OCI-LY3 (cell line): ENCODE results near the gene M1AP.

Source experiments
- H2AFZ ChIP-seq: fragments of 200-600, 300-600 bp; shearing (Covaris generic); 2 replicates; pipeline ENCODE4 v1.6.0; 2014; ENCODE audit warnings: antibody characterized with exemption, low read depth, low read length
- H3K27ac ChIP-seq: fragments of 200-600, 300-600 bp; sonication (generic); 2 replicates; pipeline ENCODE4 v1.5.1; 2014; ENCODE audit warnings: mild to moderate bottlenecking, low read length, moderate library complexity, mixed read lengths
- H3K27me3 ChIP-seq: fragments of 200-600, 300-600 bp; sonication (generic); 2 replicates; pipeline ENCODE4 v1.6.1; 2014; ENCODE audit warnings: low read depth, low read length, mixed read lengths
- H3K36me3 ChIP-seq: fragments of 200-600, 300-600 bp; sonication (generic); replicated peaks from 2 replicates; pipeline ENCODE3; 2014; ENCODE audit warnings: low read depth, low read length, mixed read lengths
- H3K4me1 ChIP-seq: fragments of 300-600, 200-600 bp; sonication (generic); 2 replicates; pipeline ENCODE4 v1.6.1; 2014; ENCODE audit warnings: low read length, mixed read lengths
- H3K4me2 ChIP-seq: fragments of 200-600, 300-600 bp; sonication (generic); 2 replicates; pipeline ENCODE4 v1.6.1; 2014; ENCODE audit warnings: low read length, mixed read lengths
- H3K4me3 ChIP-seq: fragments of 300-600, 200-600 bp; sonication (generic); 2 replicates; pipeline ENCODE4 v1.5.1; 2014; ENCODE audit warnings: antibody characterized with exemption, mild to moderate bottlenecking, low read length, moderate library complexity
- H3K79me2 ChIP-seq: fragments of 300-600, 200-600 bp; shearing (Covaris generic); 2 replicates; pipeline ENCODE4 v1.6.1; 2014; ENCODE audit warnings: mild to moderate bottlenecking, low read length, mixed read lengths
- H3K9ac ChIP-seq: fragments of 300-600, 200-600 bp; shearing (Covaris generic); 2 replicates; pipeline ENCODE4 v1.6.0; 2014; ENCODE audit warnings: mild to moderate bottlenecking, low read length, moderate library complexity
- H3K9me3 ChIP-seq: fragments of 200-600, 300-600 bp; shearing (Covaris generic); 2 replicates; pipeline ENCODE4 v1.6.1; 2014; ENCODE audit warnings: low read length, mixed read lengths; ENCODE audit not compliant: insufficient read depth
- H4K20me1 ChIP-seq: fragments of 200-600, 300-600 bp; sonication (generic); 2 replicates; pipeline ENCODE4 v1.6.1; 2016; ENCODE audit warnings: low read length, mixed read lengths; ENCODE audit not compliant: insufficient read depth
- EZH2phosphoT487 ChIP-seq: fragments of 200-600 bp; shearing (Covaris generic); IDR thresholded peaks from 2 replicates; pipeline ENCODE4 v1.6.1; 2018; ENCODE audit warnings: antibody characterized with exemption, mixed run types, low read depth
- TF ChIP-seq, protein P1 (sequence below): fragments of 200-600, 300-600 bp; sonication (generic); IDR thresholded peaks from 2 replicates; pipeline ENCODE4 v1.5.1; 2014; ENCODE audit warnings: antibody characterized with exemption, low read length, low read depth

M1AP gene

DNA sequence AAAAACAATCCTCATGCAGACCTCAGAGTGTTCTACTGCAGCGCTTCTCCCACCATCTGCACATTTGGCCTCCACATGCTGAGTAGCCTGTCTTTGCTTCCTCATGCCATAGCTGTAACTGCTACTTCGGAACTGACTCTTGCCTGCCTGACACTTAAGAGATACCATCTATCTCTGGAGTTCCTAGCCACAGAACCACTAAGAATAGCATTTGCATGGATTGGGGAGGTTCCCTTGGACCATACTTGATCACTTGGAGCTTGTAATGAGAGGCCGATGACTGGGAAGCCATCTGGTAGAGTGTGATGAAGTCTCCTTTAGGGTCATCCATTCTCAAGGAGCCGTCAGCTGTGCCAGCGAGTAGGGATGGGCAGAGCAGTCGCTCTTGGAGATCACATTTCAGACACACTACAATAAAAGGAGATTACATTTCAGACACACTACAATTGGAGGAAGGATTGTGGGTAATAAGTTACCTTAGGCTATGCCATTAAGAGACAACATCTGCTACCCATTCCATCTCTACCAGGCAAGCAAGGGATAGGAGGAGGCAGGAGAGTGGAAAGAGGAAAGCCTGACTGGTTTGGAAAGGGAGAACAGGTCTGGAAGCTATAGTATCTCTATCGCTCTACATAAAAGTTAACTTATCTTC, 71.8 kb downstream of the M1AP start:
- Histone ChIP-seq H3K4me3 (no peak overlapping the region), H3K4me2 (peak overlapping the region; percentile 56), H3K4me1 (peaks cover 54% of the 10 kb centered on the region), H3K36me3 (no peaks in the 10 kb centered on the region), H2AFZ (0 out of 2 replicates have a peak overlapping the region, but pooled peaks have one; percentile 19), H4K20me1 (no peaks in the 10 kb centered on the region), H3K27ac (peak overlapping the region; percentile 76), H3K9me3 (no peaks in the 10 kb centered on the region), H3K79me2 (no peaks in the 10 kb centered on the region), H3K9ac (no peak overlapping the region), H3K27me3 (no peaks in the 10 kb centered on the region)
- TF ChIP-seq, protein P1, sequence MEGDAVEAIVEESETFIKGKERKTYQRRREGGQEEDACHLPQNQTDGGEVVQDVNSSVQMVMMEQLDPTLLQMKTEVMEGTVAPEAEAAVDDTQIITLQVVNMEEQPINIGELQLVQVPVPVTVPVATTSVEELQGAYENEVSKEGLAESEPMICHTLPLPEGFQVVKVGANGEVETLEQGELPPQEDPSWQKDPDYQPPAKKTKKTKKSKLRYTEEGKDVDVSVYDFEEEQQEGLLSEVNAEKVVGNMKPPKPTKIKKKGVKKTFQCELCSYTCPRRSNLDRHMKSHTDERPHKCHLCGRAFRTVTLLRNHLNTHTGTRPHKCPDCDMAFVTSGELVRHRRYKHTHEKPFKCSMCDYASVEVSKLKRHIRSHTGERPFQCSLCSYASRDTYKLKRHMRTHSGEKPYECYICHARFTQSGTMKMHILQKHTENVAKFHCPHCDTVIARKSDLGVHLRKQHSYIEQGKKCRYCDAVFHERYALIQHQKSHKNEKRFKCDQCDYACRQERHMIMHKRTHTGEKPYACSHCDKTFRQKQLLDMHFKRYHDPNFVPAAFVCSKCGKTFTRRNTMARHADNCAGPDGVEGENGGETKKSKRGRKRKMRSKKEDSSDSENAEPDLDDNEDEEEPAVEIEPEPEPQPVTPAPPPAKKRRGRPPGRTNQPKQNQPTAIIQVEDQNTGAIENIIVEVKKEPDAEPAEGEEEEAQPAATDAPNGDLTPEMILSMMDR = no peak
- no peak for TF ChIP-seq EZH2phosphoT487

DNA sequence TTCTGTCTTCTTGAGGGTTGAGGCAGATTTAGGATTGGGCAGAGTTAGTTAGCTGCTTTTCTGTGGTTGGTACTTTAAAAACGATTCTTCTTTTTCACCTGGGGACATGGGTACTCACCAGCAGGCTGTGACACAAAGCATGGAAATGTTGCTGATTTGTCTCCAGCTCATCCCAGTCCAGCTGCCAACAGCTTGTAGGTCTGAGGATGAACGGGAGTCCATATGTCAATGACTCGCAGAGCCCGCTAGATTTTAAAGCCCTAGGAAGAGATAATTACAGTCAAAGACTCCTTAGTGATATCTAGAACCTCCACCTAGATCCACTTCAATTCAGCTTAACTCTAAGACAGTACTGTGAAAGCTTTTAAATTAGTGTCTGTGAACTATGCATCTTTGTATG, 72.8 kb downstream of the M1AP start:
- no peak overlapping the region for H3K4me2 ChIP-seq
- H3K27me3 ChIP-seq = no peaks in the 10 kb centered on the region
- no peak overlapping the region for H2AFZ ChIP-seq
- no peaks in the 10 kb centered on the region for H3K9me3 ChIP-seq
- no peak overlapping the region for H3K4me3 ChIP-seq
- H3K27ac ChIP-seq = no peak overlapping the region
- TF ChIP-seq EZH2phosphoT487 = no peak
- TF ChIP-seq, protein P1 = no peak
- H3K9ac ChIP-seq = no peak overlapping the region
- H3K36me3 ChIP-seq = no peaks in the 10 kb centered on the region
- no peaks in the 10 kb centered on the region for H4K20me1 ChIP-seq
- peaks cover 64% of the 10 kb centered on the region for H3K4me1 ChIP-seq
- no peaks in the 10 kb centered on the region for H3K79me2 ChIP-seq

DNA sequence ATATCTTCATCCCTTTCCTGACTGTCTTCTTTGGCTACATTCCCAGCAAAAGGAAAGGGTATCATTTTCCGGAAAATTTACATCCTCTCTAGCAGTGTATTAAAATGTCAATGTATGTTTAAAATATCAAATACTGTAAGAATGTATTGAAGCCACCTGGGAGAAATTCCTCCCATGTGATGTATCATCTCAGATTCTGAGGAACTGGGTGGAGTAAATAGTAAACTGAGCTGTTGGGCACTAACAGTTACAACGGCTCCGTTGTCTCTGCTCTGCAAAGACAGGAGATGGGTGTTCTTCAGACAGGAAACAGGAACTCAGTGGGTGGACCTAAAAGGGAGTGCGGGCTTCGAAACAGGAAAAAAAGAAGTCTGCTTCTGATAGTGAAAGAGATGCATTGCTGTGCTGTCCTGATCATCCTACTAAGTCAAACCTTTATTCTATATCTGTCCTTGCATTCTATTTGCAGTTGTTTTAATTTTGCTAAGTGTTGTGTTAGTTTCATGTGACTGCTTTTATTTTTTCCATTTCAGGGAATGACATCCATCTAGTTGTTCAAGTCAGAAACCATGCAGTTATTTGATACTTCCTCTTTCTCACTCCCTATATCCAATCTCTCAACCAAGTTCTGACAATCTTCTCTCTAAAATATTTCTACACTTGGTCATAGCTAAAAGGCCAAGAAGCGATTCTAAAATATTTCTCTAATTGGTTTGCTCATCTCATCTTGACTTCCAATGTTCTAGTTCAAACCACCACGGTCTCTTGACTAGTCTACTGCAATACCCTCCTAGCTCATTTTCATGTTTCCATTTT, 74.2 kb downstream of the M1AP start:
- no peak overlapping the region for H3K27ac ChIP-seq

More for the DNA sequence above, 74.2 kb downstream of the M1AP start:
- Histone ChIP-seq H3K4me3 (peak overlapping the region; percentile 39; the same call in 1 of the 2 replicates), H3K36me3 (no peaks in the 10 kb centered on the region), H3K9ac (peak overlapping the region; percentile 13; the same call in 1 of the 2 replicates), H3K9me3 (no peaks in the 10 kb centered on the region), H3K4me1 (peaks cover 63% of the 10 kb centered on the region), H3K27me3 (no peaks in the 10 kb centered on the region), H2AFZ (peak overlapping the region; percentile 69), H4K20me1 (no peaks in the 10 kb centered on the region), H3K79me2 (no peaks in the 10 kb centered on the region), H3K4me2 (peak overlapping the region; percentile 57)
- TF ChIP-seq, protein P1 = no peak
- no peak for TF ChIP-seq EZH2phosphoT487
